Activated CD8-positive, alpha-beta T cell treated with anti-CD3 and anti-CD28 coated beads for 36 hours (primary cell): ENCODE measurements around the gene PNMA5. TPM values are rescaled to one million over a fixed set of nuclear protein-coding genes. Genes with fewer than 3 reads are reported as not detected.
"Not testable (repeated sequence)": the region's sequence is repeated elsewhere in the genome, so short reads cannot be mapped to it uniquely, and the experiment has no call there.

Source experiments
- ATAC-seq: fragments of 200-7000 bp; cut with Tn5 transposase; one replicate; pipeline ENCODE4 v1.10.0; 2021; ENCODE audit warnings: mild to moderate bottlenecking, moderate library complexity
- CTCF ChIA-PET: fragments of 350-600 bp; sonication (Branson Sonifier 250); formaldehyde crosslinking; loops from one replicate; lab custom pipeline; 2021; ENCODE audit warnings: antibody characterized with exemption; lab: Charles Lee
- POLR2A ChIA-PET: fragments of 350-600 bp; sonication (Branson Sonifier 250); formaldehyde crosslinking; loops from one replicate; lab custom pipeline; 2021; ENCODE audit warnings: antibody characterized with exemption; lab: Charles Lee
- DNase-seq: peaks from one replicate; pipeline ENCODE4 v3.0.0-alpha.2; 2020
- H3K27ac Mint-ChIP-seq: one replicate; pipeline ENCODE4 v1.8.0; 2021; ENCODE audit warnings: mild to moderate bottlenecking, mixed read lengths
- H3K27me3 Mint-ChIP-seq: one replicate; pipeline ENCODE4 v1.8.0; 2021; ENCODE audit warnings: mixed read lengths
- H3K36me3 Mint-ChIP-seq: one replicate; pipeline ENCODE4 v1.8.0; 2021; ENCODE audit warnings: low read depth, mixed read lengths
- H3K4me1 Mint-ChIP-seq: one replicate; pipeline ENCODE4 v1.8.0; 2021; ENCODE audit warnings: low read depth, mixed read lengths
- H3K4me3 Mint-ChIP-seq: one replicate; pipeline ENCODE4 v1.8.0; 2021; ENCODE audit warnings: mild to moderate bottlenecking, moderate library complexity, mixed read lengths
- H3K9me3 Mint-ChIP-seq: one replicate; pipeline ENCODE4 v1.8.0; 2021; ENCODE audit warnings: mixed read lengths
- CTCF ChIP-seq: fragments of 200-600 bp; IDR thresholded peaks from one replicate; pipeline ENCODE4 v1.8.0; 2022; ENCODE audit warnings: antibody characterized with exemption, mild to moderate bottlenecking
- intact Hi-C: fragments of 100-400 bp; cut with micrococcal nuclease; formaldehyde crosslinking; loops from one replicate; pipeline ENCODE4 v1.10.0; 2022
- total RNA-seq, 2 experiments: library from RNA; stranded (reverse); gene quantifications; one replicate each; pipeline ENCODE4 v1.2.3, GENCODE V29; 2021

PNMA5 gene
- total RNA-seq, 2 experiments from 2014 or later, result not detected

- peaks cover 4% of the 10 kb centered on the region for H3K4me1 Mint-ChIP-seq
Measured at GRCh38 chrX:153019166-153019565, 25.2 kb upstream of the PNMA5 start.

GRCh38 chrX:153017174-153017573, 23.3 kb upstream of the PNMA5 start:
- H3K4me3 Mint-ChIP-seq, H3K9me3 Mint-ChIP-seq, POLR2A ChIA-PET, intact Hi-C loops, H3K27ac Mint-ChIP-seq, H3K27me3 Mint-ChIP-seq, H3K4me1 Mint-ChIP-seq, DNase-seq, CTCF ChIA-PET, ATAC-seq, H3K36me3 Mint-ChIP-seq: not testable (repeated sequence)

More at GRCh38 chrX:153019166-153019565, 25.2 kb upstream of the PNMA5 start:
- ChIA-PET POLR2A (no interaction called here), CTCF (no interaction called here)
- ATAC-seq, result no peak
- intact Hi-C loops, result no loop called here
- Mint-ChIP-seq H3K27ac (no peak overlapping the region), H3K27me3 (peaks cover 9% of the 10 kb centered on the region), H3K4me3 (no peak overlapping the region), H3K9me3 (no peaks in the 10 kb centered on the region), H3K36me3 (no peaks in the 10 kb centered on the region)
- no peak for TF ChIP-seq CTCF
- DNase-seq, result no peak

- no peak for TF ChIP-seq CTCF
Measured at GRCh38 chrX:153004780-153005179, 10.9 kb upstream of the PNMA5 start.

GRCh38 chrX:153003981-153004380, 10.1 kb upstream of the PNMA5 start:
- intact Hi-C loops, result no loop called here
- TF ChIP-seq CTCF, result no peak
- Mint-ChIP-seq H3K4me3 (no peak overlapping the region), H3K27me3 (peaks cover 1% of the 10 kb centered on the region), H3K36me3 (no peaks in the 10 kb centered on the region), H3K4me1 (no peaks in the 10 kb centered on the region), H3K27ac (no peak overlapping the region), H3K9me3 (no peaks in the 10 kb centered on the region)
- ATAC-seq (no peak), DNase-seq (no peak)
- POLR2A ChIA-PET, result no interaction called here
- CTCF ChIA-PET, result no interaction called here

More at GRCh38 chrX:153004780-153005179, 10.9 kb upstream of the PNMA5 start:
- Mint-ChIP-seq H3K4me3 (no peak overlapping the region), H3K36me3 (no peaks in the 10 kb centered on the region), H3K9me3 (no peaks in the 10 kb centered on the region), H3K27ac (no peak overlapping the region), H3K27me3 (peaks cover 1% of the 10 kb centered on the region), H3K4me1 (no peaks in the 10 kb centered on the region)
- intact Hi-C loops, result no loop called here
- ChIA-PET POLR2A (no interaction called here), CTCF (no interaction called here)
- DNase-seq (no peak), ATAC-seq (no peak)

- DNase-seq, H3K9me3 Mint-ChIP-seq, H3K27me3 Mint-ChIP-seq, H3K4me3 Mint-ChIP-seq, CTCF ChIA-PET, H3K27ac Mint-ChIP-seq, POLR2A ChIA-PET, intact Hi-C loops, H3K36me3 Mint-ChIP-seq, H3K4me1 Mint-ChIP-seq, ATAC-seq: not testable (repeated sequence)
Measured at GRCh38 chrX:153002182-153002581, 8.3 kb upstream of the PNMA5 start.

GRCh38 chrX:152997337-152997736, 3.4 kb upstream of the PNMA5 start:
- Mint-ChIP-seq H3K9me3 (no peaks in the 10 kb centered on the region), H3K36me3 (no peaks in the 10 kb centered on the region), H3K4me1 (no peaks in the 10 kb centered on the region), H3K27me3 (no peaks in the 10 kb centered on the region), H3K27ac (no peak overlapping the region), H3K4me3 (no peak overlapping the region)
- CTCF ChIA-PET, result no interaction called here
- POLR2A ChIA-PET, result no interaction called here
- ATAC-seq (no peak), DNase-seq (no peak)
- TF ChIP-seq CTCF, result no peak
- intact Hi-C loops, result no loop called here
